Erythroblast (primary cell): Measurements from ENCODE around the gene ADCK1.

Experiments
- GATA1 ChIP-seq: IDR thresholded peaks from 2 replicates; pipeline ENCODE4 v1.6.1; 2011; ENCODE audit warnings: low read depth, mild to moderate bottlenecking, control low read depth, low read length, moderate library complexity
- POLR2A ChIP-seq: IDR thresholded peaks from 2 replicates; pipeline ENCODE4 v1.6.1; 2011; ENCODE audit warnings: mild to moderate bottlenecking, low read length

DNA sequence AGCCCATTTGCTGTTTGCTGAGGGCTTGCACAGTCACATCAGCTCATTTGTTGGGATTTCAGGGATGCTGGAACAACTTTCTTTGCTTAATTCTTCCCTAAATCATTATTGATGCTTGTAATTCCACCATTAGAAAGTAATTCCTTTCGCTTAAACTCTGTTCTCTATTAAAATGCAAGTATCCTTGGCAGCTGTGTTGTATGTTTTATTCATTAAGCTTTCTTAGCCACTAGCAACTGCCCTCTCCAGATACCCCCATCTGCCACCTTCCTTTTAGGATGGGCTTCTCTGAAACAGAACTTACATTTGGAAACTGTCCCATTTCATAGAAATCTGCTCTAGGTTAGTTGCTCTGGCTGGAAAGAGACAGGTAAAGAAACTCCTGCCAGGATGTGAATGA, 43.7 kb downstream of the ADCK1 start:
- TF ChIP-seq POLR2A, result no peak
- no peak for TF ChIP-seq GATA1
